ENCODE measurements around the gene KCNIP3. TPM values are rescaled to one million over a fixed set of nuclear protein-coding genes. Genes with fewer than 3 reads are reported as not detected.

The KCNIP3 gene
- total and polyA plus RNA-seq, 4 donors, result 10.6 to 25.4 (median 17.1) TPM

GRCh38 chr2:95345081-95345562 lies 48.0 kb downstream of the KCNIP3 start:
- Histone ChIP-seq H3K9me3 (ENCODE audit: control insufficient read depth, insufficient read depth, low read length) (no peaks in the 10 kb centered on the region), H3K4me1 (ENCODE audit: control insufficient read depth, insufficient read depth, low read length) (peaks cover 30% of the 10 kb centered on the region), H3K27me3 (ENCODE audit: control insufficient read depth, insufficient read depth, low read length) (peaks cover 30% of the 10 kb centered on the region), H3K36me3 (ENCODE audit: control insufficient read depth, insufficient read depth, low read length) (peaks cover 4% of the 10 kb centered on the region), H3K27ac (ENCODE audit: low read depth, low read length) (no peak overlapping the region), H3K4me3 (ENCODE audit: low read depth, low read length) (peak overlapping the region; percentile 52)
- WGBS (ENCODE audit: insufficient coverage), result 15% methylated on average over 23 of the region's 24 CpGs
- DNase-seq (ENCODE audit: low read depth in 4 of 6, low spot score in 6 of 6), result no peak

- under 1% methylated on average over 65 of the region's 65 CpGs for WGBS (ENCODE audit: insufficient coverage)
- Histone ChIP-seq H3K27me3 (ENCODE audit: control insufficient read depth, insufficient read depth, low read length) (peaks cover 30% of the 10 kb centered on the region), H3K36me3 (ENCODE audit: control insufficient read depth, insufficient read depth, low read length) (peaks cover 4% of the 10 kb centered on the region), H3K4me3 (ENCODE audit: low read depth, low read length) (peak overlapping the region; percentile 52), H3K9me3 (ENCODE audit: control insufficient read depth, insufficient read depth, low read length) (no peaks in the 10 kb centered on the region), H3K4me1 (ENCODE audit: control insufficient read depth, insufficient read depth, low read length) (peaks cover 30% of the 10 kb centered on the region), H3K27ac (ENCODE audit: low read depth, low read length) (no peak overlapping the region)
- DNase-seq (ENCODE audit: low read depth in 4 of 6, low spot score in 6 of 6), result peak; percentile 35 to 86 (median 54)
Measured at GRCh38 chr2:95345563-95346230, 48.5 kb downstream of the KCNIP3 start.

- peaks cover 4% of the 10 kb centered on the region for H3K36me3 ChIP-seq (ENCODE audit: control insufficient read depth, insufficient read depth, low read length)
- H3K9me3 ChIP-seq (ENCODE audit: control insufficient read depth, insufficient read depth, low read length), result no peaks in the 10 kb centered on the region
- H3K4me1 ChIP-seq (ENCODE audit: control insufficient read depth, insufficient read depth, low read length), result peaks cover 30% of the 10 kb centered on the region
- no peak overlapping the region for H3K27ac ChIP-seq (ENCODE audit: low read depth, low read length)
- peak overlapping the region; percentile 52 for H3K4me3 ChIP-seq (ENCODE audit: low read depth, low read length)
- under 1% methylated on average over 88 of the region's 88 CpGs for WGBS (ENCODE audit: insufficient coverage)
- DNase-seq (ENCODE audit: low read depth in 4 of 6, low spot score in 6 of 6), result peak in 1 of 6 donors; percentile 66
- peaks cover 30% of the 10 kb centered on the region for H3K27me3 ChIP-seq (ENCODE audit: control insufficient read depth, insufficient read depth, low read length)
Measured at GRCh38 chr2:95346231-95346737, 49.1 kb downstream of the KCNIP3 start.

- Histone ChIP-seq H3K9me3 (ENCODE audit: control insufficient read depth, insufficient read depth, low read length) (no peaks in the 10 kb centered on the region), H3K27me3 (ENCODE audit: control insufficient read depth, insufficient read depth, low read length) (peaks cover 30% of the 10 kb centered on the region), H3K4me1 (ENCODE audit: control insufficient read depth, insufficient read depth, low read length) (peaks cover 30% of the 10 kb centered on the region), H3K27ac (ENCODE audit: low read depth, low read length) (no peak overlapping the region), H3K36me3 (ENCODE audit: control insufficient read depth, insufficient read depth, low read length) (peaks cover 4% of the 10 kb centered on the region), H3K4me3 (ENCODE audit: low read depth, low read length) (no peak overlapping the region)
- WGBS (ENCODE audit: insufficient coverage), result 15% methylated on average over 76 of the region's 78 CpGs
- DNase-seq (ENCODE audit: low read depth in 4 of 6, low spot score in 6 of 6), result peak in 1 of 6 donors; percentile 14
Measured at GRCh38 chr2:95346738-95347671, 49.9 kb downstream of the KCNIP3 start.

GRCh38 chr2:95347681-95348608 lies 50.8 kb downstream of the KCNIP3 start:
- no peak overlapping the region for H3K4me3 ChIP-seq (ENCODE audit: low read depth, low read length)
- WGBS (ENCODE audit: insufficient coverage), result 85% methylated on average over 16 of the region's 22 CpGs
- DNase-seq (ENCODE audit: low read depth in 4 of 6, low spot score in 6 of 6), result no peak

GRCh38 chr2:95348609-95349567 lies 51.7 kb downstream of the KCNIP3 start:
- no peak overlapping the region for H3K4me3 ChIP-seq (ENCODE audit: low read depth, low read length)
- H3K4me1 ChIP-seq (ENCODE audit: control insufficient read depth, insufficient read depth, low read length), result peaks cover 30% of the 10 kb centered on the region
- H3K36me3 ChIP-seq (ENCODE audit: control insufficient read depth, insufficient read depth, low read length), result peaks cover 8% of the 10 kb centered on the region
- H3K27me3 ChIP-seq (ENCODE audit: control insufficient read depth, insufficient read depth, low read length), result peaks cover 27% of the 10 kb centered on the region
- 73% methylated on average over 6 of the region's 12 CpGs for WGBS (ENCODE audit: insufficient coverage)
- no peak overlapping the region for H3K27ac ChIP-seq (ENCODE audit: low read depth, low read length)
- no peaks in the 10 kb centered on the region for H3K9me3 ChIP-seq (ENCODE audit: control insufficient read depth, insufficient read depth, low read length)
- DNase-seq (ENCODE audit: low read depth in 4 of 6, low spot score in 6 of 6), result peak in 1 of 6 donors; percentile 14

More at GRCh38 chr2:95347681-95348608, 50.8 kb downstream of the KCNIP3 start:
- no peaks in the 10 kb centered on the region for H3K9me3 ChIP-seq (ENCODE audit: control insufficient read depth, insufficient read depth, low read length)
- peaks cover 30% of the 10 kb centered on the region for H3K4me1 ChIP-seq (ENCODE audit: control insufficient read depth, insufficient read depth, low read length)
- no peak overlapping the region for H3K27ac ChIP-seq (ENCODE audit: low read depth, low read length)
- H3K36me3 ChIP-seq (ENCODE audit: control insufficient read depth, insufficient read depth, low read length), result peaks cover 6% of the 10 kb centered on the region
- H3K27me3 ChIP-seq (ENCODE audit: control insufficient read depth, insufficient read depth, low read length), result peaks cover 29% of the 10 kb centered on the region

GRCh38 chr2:95349568-95350322 lies 52.6 kb downstream of the KCNIP3 start:
- DNase-seq (ENCODE audit: low read depth in 4 of 6, low spot score in 6 of 6), result no peak
- H3K27me3 ChIP-seq (ENCODE audit: control insufficient read depth, insufficient read depth, low read length), result peaks cover 22% of the 10 kb centered on the region
- H3K9me3 ChIP-seq (ENCODE audit: control insufficient read depth, insufficient read depth, low read length), result no peaks in the 10 kb centered on the region
- 72% methylated on average over 11 of the region's 12 CpGs for WGBS (ENCODE audit: insufficient coverage)
- H3K27ac ChIP-seq (ENCODE audit: low read depth, low read length), result no peak overlapping the region
- peaks cover 30% of the 10 kb centered on the region for H3K4me1 ChIP-seq (ENCODE audit: control insufficient read depth, insufficient read depth, low read length)
- H3K4me3 ChIP-seq (ENCODE audit: low read depth, low read length), result no peak overlapping the region
- peaks cover 8% of the 10 kb centered on the region for H3K36me3 ChIP-seq (ENCODE audit: control insufficient read depth, insufficient read depth, low read length)

- no peak for DNase-seq (ENCODE audit: low read depth in 4 of 6, low spot score in 6 of 6)
- no peaks in the 10 kb centered on the region for H3K9me3 ChIP-seq (ENCODE audit: control insufficient read depth, insufficient read depth, low read length)
- H3K4me1 ChIP-seq (ENCODE audit: control insufficient read depth, insufficient read depth, low read length), result peaks cover 24% of the 10 kb centered on the region
- WGBS (ENCODE audit: insufficient coverage), result 72% methylated on average over 6 of the region's 7 CpGs
- H3K27me3 ChIP-seq (ENCODE audit: control insufficient read depth, insufficient read depth, low read length), result peaks cover 16% of the 10 kb centered on the region
- no peak overlapping the region for H3K4me3 ChIP-seq (ENCODE audit: low read depth, low read length)
- no peak overlapping the region for H3K27ac ChIP-seq (ENCODE audit: low read depth, low read length)
- H3K36me3 ChIP-seq (ENCODE audit: control insufficient read depth, insufficient read depth, low read length), result peaks cover 8% of the 10 kb centered on the region
Measured at GRCh38 chr2:95350368-95350767, 53.2 kb downstream of the KCNIP3 start.
